C4-2B (cell line): ENCODE measurements around the gene ZNRF3.

ENCODE experiments used
- H3K27ac ChIP-seq: fragments of 450-650 bp; 2 replicates; pipeline ENCODE4 v1.5.1; 2017
- CTCF ChIP-seq: fragments of 450-650 bp; conservative IDR thresholded peaks from 2 replicates; pipeline ENCODE4 v1.5.1; 2017; ENCODE audit warnings: mild to moderate bottlenecking
- ZFX ChIP-seq: fragments of 450-650 bp; IDR thresholded peaks from 2 replicates; pipeline ENCODE4 v1.6.1; 2017

Gene ZNRF3

GRCh38 chr22:28956506-28956905 lies 73.1 kb downstream of the ZNRF3 start:
- TF ChIP-seq CTCF (no peak), ZFX (no peak)
- no peak overlapping the region for H3K27ac ChIP-seq

- no peak overlapping the region for H3K27ac ChIP-seq
- no peak for TF ChIP-seq ZFX
- TF ChIP-seq CTCF = no peak
These were observed 75.2 kb downstream of the ZNRF3 start for GRCh38 chr22:28958611-28959010.

- H3K27ac ChIP-seq = no peak overlapping the region
- TF ChIP-seq ZFX (no peak), CTCF (no peak)
These were observed 78.7 kb downstream of the ZNRF3 start for GRCh38 chr22:28962042-28962554.

- TF ChIP-seq ZFX (no peak), CTCF (no peak)
- no peak overlapping the region for H3K27ac ChIP-seq
These were observed 80.0 kb downstream of the ZNRF3 start for GRCh38 chr22:28963362-28963761.

GRCh38 chr22:28967163-28967665 lies 83.8 kb downstream of the ZNRF3 start:
- no peak for TF ChIP-seq CTCF
- no peak for TF ChIP-seq ZFX
- no peak overlapping the region for H3K27ac ChIP-seq

GRCh38 chr22:28967969-28968368 lies 84.6 kb downstream of the ZNRF3 start:
- H3K27ac ChIP-seq = no peak overlapping the region
- no peak for TF ChIP-seq CTCF
- TF ChIP-seq ZFX = no peak

GRCh38 chr22:28969401-28970168 lies 86.2 kb downstream of the ZNRF3 start:
- no peak for TF ChIP-seq ZFX
- no peak for TF ChIP-seq CTCF
- H3K27ac ChIP-seq = no peak overlapping the region
